EH (cell line): ENCODE measurements around the gene UBE2G1.
"Not testable (repeated sequence)": the region's sequence is repeated elsewhere in the genome, so short reads cannot be mapped to it uniquely, and the experiment has no call there.

Experiments used
- DNase-seq: peaks from one replicate; pipeline ENCODE4 v3.0.0-alpha.2; 2015; ENCODE audit warnings: low read depth

Gene UBE2G1

GRCh38 chr17:4301066-4301465 lies 65.4 kb downstream of the UBE2G1 start:
- DNase-seq: no peak

GRCh38 chr17:4297351-4297750 lies 69.1 kb downstream of the UBE2G1 start:
- peak; percentile 19 for DNase-seq

- no peak for DNase-seq
Measured at GRCh38 chr17:4295686-4296085, 70.8 kb downstream of the UBE2G1 start.

- no peak for DNase-seq
Measured at GRCh38 chr17:4293572-4293971, 72.9 kb downstream of the UBE2G1 start.

GRCh38 chr17:4287710-4288109 lies 78.8 kb downstream of the UBE2G1 start:
- no peak for DNase-seq

- no peak for DNase-seq
Measured at GRCh38 chr17:4276514-4276913, 90.0 kb downstream of the UBE2G1 start.

- DNase-seq: no peak
Measured at GRCh38 chr17:4272972-4273368, 93.5 kb downstream of the UBE2G1 start.

- no peak for DNase-seq
Measured at GRCh38 chr17:4272213-4272971, 94.1 kb downstream of the UBE2G1 start.

- DNase-seq: no peak
Measured at GRCh38 chr17:4270736-4271135, 95.7 kb downstream of the UBE2G1 start.

- no peak for DNase-seq
Measured at GRCh38 chr17:4269915-4270314, 96.6 kb downstream of the UBE2G1 start.

GRCh38 chr17:4267402-4267801 lies 99.1 kb downstream of the UBE2G1 start:
- DNase-seq: no peak

- no peak for DNase-seq
Measured at GRCh38 chr17:4266550-4266949, 99.9 kb downstream of the UBE2G1 start.

- DNase-seq: peak; percentile 94
Measured at GRCh38 chr17:4263282-4264215, 102.9 kb downstream of the UBE2G1 start, which contains the start of gene ANKFY1. TSS of gene ANKFY1 (minus strand) at chr17:4263979. CDS start at chr17:4263941, 38 bp downstream.

GRCh38 chr17:4262703-4263102 lies 103.8 kb downstream of the UBE2G1 start:
- DNase-seq: no peak

- DNase-seq: no peak
Measured at GRCh38 chr17:4261452-4261851, 105.0 kb downstream of the UBE2G1 start.

- DNase-seq: no peak
Measured at GRCh38 chr17:4258867-4259266, 107.6 kb downstream of the UBE2G1 start.

- DNase-seq: peak; percentile 13
Measured at GRCh38 chr17:4256952-4257351, 109.5 kb downstream of the UBE2G1 start.

- DNase-seq: not testable (repeated sequence)
Measured at GRCh38 chr17:4255271-4255670, 111.2 kb downstream of the UBE2G1 start.

- DNase-seq: no peak
Measured at GRCh38 chr17:4250887-4251286, 115.6 kb downstream of the UBE2G1 start.

- DNase-seq: peak; percentile 52
Measured at GRCh38 chr17:4249452-4250029, 116.9 kb downstream of the UBE2G1 start.

- no peak for DNase-seq
Measured at GRCh38 chr17:4248504-4249277, 117.8 kb downstream of the UBE2G1 start.

- peak; percentile 22 for DNase-seq
Measured at GRCh38 chr17:4247971-4248388, 118.5 kb downstream of the UBE2G1 start.
